CD4-positive, alpha-beta T cell treated with Interleukin-2 at 100 ng/mL for 4 hours (primary cell): ENCODE results near the gene FRMD4B.
"Not testable (repeated sequence)": the region's sequence is repeated elsewhere in the genome, so short reads cannot be mapped to it uniquely, and the experiment has no call there.

Experiments
- DNase-seq: peaks from one replicate; pipeline ENCODE4 v3.0.0-alpha.2; 2020; ENCODE audit warnings: low spot score

The FRMD4B gene

GRCh38 chr3:69244039-69244438 is 141.8 kb downstream of the FRMD4B start:
- DNase-seq, result no peak

GRCh38 chr3:69241769-69242168 is 144.1 kb downstream of the FRMD4B start:
- no peak for DNase-seq

GRCh38 chr3:69240651-69241568 is 145.0 kb downstream of the FRMD4B start:
- no peak for DNase-seq

- DNase-seq, result no peak
Measured at GRCh38 chr3:69239063-69239462, 146.8 kb downstream of the FRMD4B start.

GRCh38 chr3:69236812-69237707 is 148.8 kb downstream of the FRMD4B start:
- DNase-seq, result no peak

GRCh38 chr3:69235882-69236281 is 150.0 kb downstream of the FRMD4B start:
- DNase-seq, result peak; percentile 40

GRCh38 chr3:69235227-69235626 is 150.7 kb downstream of the FRMD4B start:
- not testable (repeated sequence) for DNase-seq

- DNase-seq, result no peak
Measured at GRCh38 chr3:69232482-69232881, 153.4 kb downstream of the FRMD4B start.

GRCh38 chr3:69231929-69232440 is 153.9 kb downstream of the FRMD4B start:
- DNase-seq, result no peak

- DNase-seq, result no peak
Measured at GRCh38 chr3:69226071-69226470, 159.8 kb downstream of the FRMD4B start.

GRCh38 chr3:69219101-69219708 is 166.7 kb downstream of the FRMD4B start:
- peak; percentile 37 for DNase-seq

- DNase-seq, result no peak
Measured at GRCh38 chr3:69218079-69218478, 167.8 kb downstream of the FRMD4B start.

- DNase-seq, result no peak
Measured at GRCh38 chr3:69216981-69217380, 168.9 kb downstream of the FRMD4B start.

- no peak for DNase-seq
Measured at GRCh38 chr3:69214241-69214640, 171.6 kb downstream of the FRMD4B start.

GRCh38 chr3:69212411-69213160 is 173.3 kb downstream of the FRMD4B start:
- DNase-seq, result peak; percentile 56

- DNase-seq, result no peak
Measured at GRCh38 chr3:69210068-69210730, 175.7 kb downstream of the FRMD4B start.

GRCh38 chr3:69209413-69209812 is 176.5 kb downstream of the FRMD4B start:
- DNase-seq, result no peak

- DNase-seq, result no peak
Measured at GRCh38 chr3:69207031-69207430, 178.9 kb downstream of the FRMD4B start.

GRCh38 chr3:69205385-69205784 is 180.5 kb downstream of the FRMD4B start:
- no peak for DNase-seq

GRCh38 chr3:69204315-69204957 is 181.5 kb downstream of the FRMD4B start:
- peak; percentile 64 for DNase-seq
